OCI-LY1 (cell line): Measurements from ENCODE around the gene SLC22A4.

Experiments
- EZH2 ChIP-seq: fragments of 200-600 bp; sonication (generic), shearing (Covaris generic); IDR thresholded peaks from 2 replicates; pipeline ENCODE4 v1.8.0; 2017; ENCODE audit warnings: borderline replicate concordance, mixed run types, mild to moderate bottlenecking, antibody characterized with exemption, low read length, moderate library complexity, mixed read lengths
- TF ChIP-seq, protein P1 (sequence below): fragments of 200-600 bp; sonication (generic), shearing (Covaris generic); IDR thresholded peaks from 2 replicates; pipeline ENCODE4 v1.5.1; 2017; ENCODE audit warnings: mild to moderate bottlenecking, antibody characterized with exemption, low read length, moderate library complexity, mixed read lengths

GRCh38 chr5:132270706-132271105 is 23.5 kb upstream of the SLC22A4 start:
- TF ChIP-seq, protein P1, sequence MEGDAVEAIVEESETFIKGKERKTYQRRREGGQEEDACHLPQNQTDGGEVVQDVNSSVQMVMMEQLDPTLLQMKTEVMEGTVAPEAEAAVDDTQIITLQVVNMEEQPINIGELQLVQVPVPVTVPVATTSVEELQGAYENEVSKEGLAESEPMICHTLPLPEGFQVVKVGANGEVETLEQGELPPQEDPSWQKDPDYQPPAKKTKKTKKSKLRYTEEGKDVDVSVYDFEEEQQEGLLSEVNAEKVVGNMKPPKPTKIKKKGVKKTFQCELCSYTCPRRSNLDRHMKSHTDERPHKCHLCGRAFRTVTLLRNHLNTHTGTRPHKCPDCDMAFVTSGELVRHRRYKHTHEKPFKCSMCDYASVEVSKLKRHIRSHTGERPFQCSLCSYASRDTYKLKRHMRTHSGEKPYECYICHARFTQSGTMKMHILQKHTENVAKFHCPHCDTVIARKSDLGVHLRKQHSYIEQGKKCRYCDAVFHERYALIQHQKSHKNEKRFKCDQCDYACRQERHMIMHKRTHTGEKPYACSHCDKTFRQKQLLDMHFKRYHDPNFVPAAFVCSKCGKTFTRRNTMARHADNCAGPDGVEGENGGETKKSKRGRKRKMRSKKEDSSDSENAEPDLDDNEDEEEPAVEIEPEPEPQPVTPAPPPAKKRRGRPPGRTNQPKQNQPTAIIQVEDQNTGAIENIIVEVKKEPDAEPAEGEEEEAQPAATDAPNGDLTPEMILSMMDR = no peak
- TF ChIP-seq EZH2 = no peak
